Measurements from ENCODE around the gene SLC25A12.

- TF ChIP-seq CTCF (IDR thresholded peaks at IDR 0.05) = no peak
- TF ChIP-seq POLR2A (IDR thresholded peaks at IDR 0.05) = no peak
These were observed 57.7 kb downstream of the SLC25A12 start for GRCh38 chr2:171836146-171836910.

All from Peyer's patch (tissue), 4 donors.